HG03159 (cell line): Measurements from ENCODE around the gene KRTAP5-4.

ENCODE experiments used
- ATAC-seq: cut with Tn5 transposase; IDR thresholded peaks from one replicate; pipeline ENCODE4 v1.9.1; 2021; ENCODE audit warnings: mild to moderate bottlenecking, moderate library complexity; ENCODE audit not compliant: unreplicated experiment

The KRTAP5-4 gene

GRCh38 chr11:1574238-1574932 is 47.6 kb downstream of the KRTAP5-4 start:
- ATAC-seq: no peak

GRCh38 chr11:1573903-1574237 is 48.1 kb downstream of the KRTAP5-4 start:
- ATAC-seq: no peak

GRCh38 chr11:1573077-1573902 is 48.6 kb downstream of the KRTAP5-4 start:
- ATAC-seq: no peak

GRCh38 chr11:1572197-1573076 is 49.5 kb downstream of the KRTAP5-4 start, which contains the start of gene DUSP8:
DUSP8 (minus strand) TSS chr11:1572271; CDS start chr11:1565826, 6,445 bp downstream.
- peak; percentile 59 for ATAC-seq

GRCh38 chr11:1571760-1572196 is 50.2 kb downstream of the KRTAP5-4 start:
- ATAC-seq: no peak
